ENCODE results near the gene EVC2. TPM values are rescaled to one million over a fixed set of nuclear protein-coding genes. Genes with fewer than 3 reads are reported as not detected.

The EVC2 gene
- polyA plus RNA-seq, 1 donor from 2014 or later = 0.27 TPM

DNA sequence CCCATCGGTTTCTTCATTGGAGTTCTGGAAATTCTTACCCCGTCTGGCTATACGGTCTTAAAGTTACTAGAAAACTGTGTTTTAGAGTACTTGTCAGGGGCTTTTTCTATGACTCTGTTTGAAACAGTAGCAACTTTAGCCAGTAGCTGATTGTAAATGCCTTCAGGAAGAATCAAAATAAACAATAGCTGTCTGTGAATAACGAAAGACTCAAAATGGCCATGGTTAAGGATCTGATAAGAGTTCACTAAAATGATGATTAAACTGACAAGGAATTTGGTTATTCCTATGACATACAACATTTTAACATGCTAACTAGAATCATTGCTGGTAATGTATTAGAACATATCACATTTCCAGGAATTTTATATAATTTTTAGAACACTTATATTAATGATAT, 191.0 kb downstream of the EVC2 start:
- no peak overlapping the region for H3K27ac ChIP-seq (ENCODE audit: low read length)
- no peaks in the 10 kb centered on the region for H3K79me2 ChIP-seq (replicated peaks; ENCODE audit: insufficient read depth, low read length)
- H3K4me2 ChIP-seq (ENCODE audit: low read length) = no peak overlapping the region
- no peaks in the 10 kb centered on the region for H3F3A ChIP-seq (ENCODE audit: insufficient read depth, low read length, poor library complexity, severe bottlenecking)
- no peaks in the 10 kb centered on the region for H3K9me2 ChIP-seq (ENCODE audit: insufficient read depth, low read length)
- no peaks in the 10 kb centered on the region for H4K20me1 ChIP-seq (ENCODE audit: insufficient read depth)
- H2AFZ ChIP-seq (ENCODE audit: low read depth, low read length) = no peak overlapping the region
- no peak overlapping the region for H3K4me3 ChIP-seq (ENCODE audit: low read length)
- H3K9me3 ChIP-seq (ENCODE audit: low read length) = no peaks in the 10 kb centered on the region
- H3K36me3 ChIP-seq (ENCODE audit: insufficient read depth, low read length) = no peaks in the 10 kb centered on the region
- no peaks in the 10 kb centered on the region for H3K27me3 ChIP-seq (ENCODE audit: insufficient read depth, low read depth, low read length)
- H3K9ac ChIP-seq (ENCODE audit: low read length) = no peak overlapping the region
- TF ChIP-seq, protein P1, sequence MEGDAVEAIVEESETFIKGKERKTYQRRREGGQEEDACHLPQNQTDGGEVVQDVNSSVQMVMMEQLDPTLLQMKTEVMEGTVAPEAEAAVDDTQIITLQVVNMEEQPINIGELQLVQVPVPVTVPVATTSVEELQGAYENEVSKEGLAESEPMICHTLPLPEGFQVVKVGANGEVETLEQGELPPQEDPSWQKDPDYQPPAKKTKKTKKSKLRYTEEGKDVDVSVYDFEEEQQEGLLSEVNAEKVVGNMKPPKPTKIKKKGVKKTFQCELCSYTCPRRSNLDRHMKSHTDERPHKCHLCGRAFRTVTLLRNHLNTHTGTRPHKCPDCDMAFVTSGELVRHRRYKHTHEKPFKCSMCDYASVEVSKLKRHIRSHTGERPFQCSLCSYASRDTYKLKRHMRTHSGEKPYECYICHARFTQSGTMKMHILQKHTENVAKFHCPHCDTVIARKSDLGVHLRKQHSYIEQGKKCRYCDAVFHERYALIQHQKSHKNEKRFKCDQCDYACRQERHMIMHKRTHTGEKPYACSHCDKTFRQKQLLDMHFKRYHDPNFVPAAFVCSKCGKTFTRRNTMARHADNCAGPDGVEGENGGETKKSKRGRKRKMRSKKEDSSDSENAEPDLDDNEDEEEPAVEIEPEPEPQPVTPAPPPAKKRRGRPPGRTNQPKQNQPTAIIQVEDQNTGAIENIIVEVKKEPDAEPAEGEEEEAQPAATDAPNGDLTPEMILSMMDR (IDR thresholded peaks at IDR 0.05; ENCODE audit: poor library complexity, severe bottlenecking) = no peak
- TF ChIP-seq SMC3 (conservative IDR thresholded peaks at IDR 0.05; ENCODE audit: poor library complexity) (no peak), RAD21 (conservative IDR thresholded peaks at IDR 0.05) (no peak), MXI1 (conservative IDR thresholded peaks at IDR 0.05; ENCODE audit: poor library complexity, severe bottlenecking) (no peak), POLR2AphosphoS5 (IDR thresholded peaks at IDR 0.05) (no peak), EP300 (conservative IDR thresholded peaks at IDR 0.05; ENCODE audit: poor library complexity, severe bottlenecking) (no peak), EZH2 (IDR thresholded peaks at IDR 0.05; ENCODE audit: borderline replicate concordance, insufficient read depth, low read length, poor library complexity, severe bottlenecking) (no peak), TAF1 (IDR thresholded peaks at IDR 0.05; ENCODE audit: low read depth) (no peak)
- TF ChIP-seq, protein P2, sequence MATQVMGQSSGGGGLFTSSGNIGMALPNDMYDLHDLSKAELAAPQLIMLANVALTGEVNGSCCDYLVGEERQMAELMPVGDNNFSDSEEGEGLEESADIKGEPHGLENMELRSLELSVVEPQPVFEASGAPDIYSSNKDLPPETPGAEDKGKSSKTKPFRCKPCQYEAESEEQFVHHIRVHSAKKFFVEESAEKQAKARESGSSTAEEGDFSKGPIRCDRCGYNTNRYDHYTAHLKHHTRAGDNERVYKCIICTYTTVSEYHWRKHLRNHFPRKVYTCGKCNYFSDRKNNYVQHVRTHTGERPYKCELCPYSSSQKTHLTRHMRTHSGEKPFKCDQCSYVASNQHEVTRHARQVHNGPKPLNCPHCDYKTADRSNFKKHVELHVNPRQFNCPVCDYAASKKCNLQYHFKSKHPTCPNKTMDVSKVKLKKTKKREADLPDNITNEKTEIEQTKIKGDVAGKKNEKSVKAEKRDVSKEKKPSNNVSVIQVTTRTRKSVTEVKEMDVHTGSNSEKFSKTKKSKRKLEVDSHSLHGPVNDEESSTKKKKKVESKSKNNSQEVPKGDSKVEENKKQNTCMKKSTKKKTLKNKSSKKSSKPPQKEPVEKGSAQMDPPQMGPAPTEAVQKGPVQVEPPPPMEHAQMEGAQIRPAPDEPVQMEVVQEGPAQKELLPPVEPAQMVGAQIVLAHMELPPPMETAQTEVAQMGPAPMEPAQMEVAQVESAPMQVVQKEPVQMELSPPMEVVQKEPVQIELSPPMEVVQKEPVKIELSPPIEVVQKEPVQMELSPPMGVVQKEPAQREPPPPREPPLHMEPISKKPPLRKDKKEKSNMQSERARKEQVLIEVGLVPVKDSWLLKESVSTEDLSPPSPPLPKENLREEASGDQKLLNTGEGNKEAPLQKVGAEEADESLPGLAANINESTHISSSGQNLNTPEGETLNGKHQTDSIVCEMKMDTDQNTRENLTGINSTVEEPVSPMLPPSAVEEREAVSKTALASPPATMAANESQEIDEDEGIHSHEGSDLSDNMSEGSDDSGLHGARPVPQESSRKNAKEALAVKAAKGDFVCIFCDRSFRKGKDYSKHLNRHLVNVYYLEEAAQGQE (IDR thresholded peaks at IDR 0.05; ENCODE audit: borderline replicate concordance) = no peak

DNA sequence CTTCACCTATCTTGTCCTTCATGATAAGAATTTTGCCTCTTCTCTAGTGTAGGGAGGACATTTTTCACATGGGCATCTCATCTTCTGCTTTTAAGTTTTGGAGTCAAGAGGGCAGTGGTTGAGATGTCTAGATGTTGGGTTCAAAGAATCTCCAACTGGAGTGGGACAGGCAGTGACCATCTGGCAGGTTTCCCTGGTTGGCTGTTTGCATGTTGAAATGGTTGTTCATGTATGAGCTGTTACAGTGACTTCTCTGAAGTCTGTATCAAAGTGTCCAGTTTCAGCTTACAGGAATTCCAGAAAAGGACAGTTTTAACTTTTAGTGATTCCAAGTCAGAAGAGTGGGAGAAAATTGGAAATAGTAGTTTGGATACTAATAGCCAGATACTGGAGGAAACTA, 192.7 kb downstream of the EVC2 start:
- Histone ChIP-seq H3K9ac (ENCODE audit: low read length) (no peak overlapping the region), H3K4me2 (ENCODE audit: low read length) (no peak overlapping the region), H3K4me3 (ENCODE audit: low read length) (no peak overlapping the region), H2AFZ (ENCODE audit: low read depth, low read length) (no peak overlapping the region), H3K79me2 (replicated peaks; ENCODE audit: insufficient read depth, low read length) (no peaks in the 10 kb centered on the region), H3K27me3 (ENCODE audit: insufficient read depth, low read depth, low read length) (no peaks in the 10 kb centered on the region), H3K9me3 (ENCODE audit: low read length) (no peaks in the 10 kb centered on the region), H3K36me3 (ENCODE audit: insufficient read depth, low read length) (no peaks in the 10 kb centered on the region), H4K20me1 (ENCODE audit: insufficient read depth) (no peaks in the 10 kb centered on the region), H3K27ac (ENCODE audit: low read length) (no peak overlapping the region), H3K9me2 (ENCODE audit: insufficient read depth, low read length) (no peaks in the 10 kb centered on the region), H3F3A (ENCODE audit: insufficient read depth, low read length, poor library complexity, severe bottlenecking) (no peaks in the 10 kb centered on the region)
- TF ChIP-seq EP300 (conservative IDR thresholded peaks at IDR 0.05; ENCODE audit: poor library complexity, severe bottlenecking) = no peak
- no peak for TF ChIP-seq EZH2 (IDR thresholded peaks at IDR 0.05; ENCODE audit: borderline replicate concordance, insufficient read depth, low read length, poor library complexity, severe bottlenecking)
- TF ChIP-seq MXI1 (conservative IDR thresholded peaks at IDR 0.05; ENCODE audit: poor library complexity, severe bottlenecking) = no peak

Other genes starting within 250 kb of the EVC2 start
- 0.48 and 0.62 TPM in 2 replicates for gene EVC, start 2.6 kb upstream of the EVC2 start, polyA plus RNA-seq
- gene CRMP1, start 184.5 kb upstream of the EVC2 start, polyA plus RNA-seq = 642 and 752 TPM in 2 replicates